ENCODE measurements around the gene LDB2. TPM values are rescaled to one million over a fixed set of nuclear protein-coding genes. Genes with fewer than 3 reads are reported as not detected.

Gene LDB2
- total and polyA plus RNA-seq, 2 of the 8 experiments (the other 6 are each of a cell fraction or from before 2014, with no cell fraction given) = 57.0 to 140 TPM

GRCh38 chr4:16695896-16696295 lies 202.5 kb downstream of the LDB2 start:
- no peak overlapping the region for H3K23ac ChIP-seq (ENCODE audit: insufficient read length)
- CTCF ChIA-PET (ENCODE audit: partially characterized antibody) = interaction anchor here (0.7 to 1.3 kb wide), 3 partner anchors 9 to 98 kb away, joined by 3 read pairs; no protein-coding TSS in a partner anchor
- no peak for TF ChIP-seq ATF2 (IDR thresholded peaks at IDR 0.05; ENCODE audit: low read length)
- no peak for TF ChIP-seq CREB1 (IDR thresholded peaks at IDR 0.05)
- no peak for TF ChIP-seq GTF2F1 (IDR thresholded peaks at IDR 0.05; ENCODE audit: borderline replicate concordance, low read depth, low read length)
- TF ChIP-seq ZNF274 (IDR thresholded peaks at IDR 0.05; ENCODE audit: borderline replicate concordance, extremely low read depth, low read length) = no peak
- no peak for TF ChIP-seq USF2 (IDR thresholded peaks at IDR 0.05; ENCODE audit: low read length)
- TF ChIP-seq SP2 (IDR thresholded peaks at IDR 0.05; ENCODE audit: low read length) = no peak
- TF ChIP-seq KDM4A (IDR thresholded peaks at IDR 0.05; ENCODE audit: low read depth, low read length, severe bottlenecking) = no peak
- no peak for TF ChIP-seq SIN3A (conservative IDR thresholded peaks at IDR 0.05 in 1 of 2, IDR thresholded peaks at IDR 0.05 in 1 of 2; ENCODE audit: low read depth in 1 of 2, low read length in 2 of 2)
- TF ChIP-seq GABPA (IDR thresholded peaks at IDR 0.05; ENCODE audit: borderline replicate concordance, insufficient read depth, low read length) = no peak
- TF ChIP-seq CHD1 (IDR thresholded peaks at IDR 0.05; ENCODE audit: low read depth, low read length) = no peak
- no peak for TF ChIP-seq POU5F1 (IDR thresholded peaks at IDR 0.05; ENCODE audit: low read depth, low read length)

More at GRCh38 chr4:16695896-16696295, 202.5 kb downstream of the LDB2 start:
- H3K18ac ChIP-seq (ENCODE audit: extremely low read depth, low read length) = no peak overlapping the region
- no peak overlapping the region for H3K9ac ChIP-seq (replicated peaks in 1 of 4; ENCODE audit: extremely low read depth in 1 of 4, low read depth in 3 of 4, low read length in 3 of 4)
- H3K27ac ChIP-seq (ENCODE audit: low read depth, low read length) = no peak overlapping the region
- no peak overlapping the region for H3K4ac ChIP-seq (replicated peaks; ENCODE audit: insufficient read length, low read depth, low read length)
- H3K79me2 ChIP-seq (ENCODE audit: control insufficient read depth in 1 of 2, insufficient read depth in 2 of 2, low read length in 2 of 2) = no peaks in the 10 kb centered on the region
- peak; percentile 42 for FAIRE-seq
- H3K4me2 ChIP-seq (ENCODE audit: insufficient read depth in 1 of 2, low read depth in 2 of 2, low read length in 2 of 2) = no peak overlapping the region
- 86% methylated on average over 1 of the region's 1 CpG; no CpG with 5 or more reads in 1 of the 2 experiments for WGBS, 2 experiments (ENCODE audit: extremely low coverage in 1 of 2, insufficient coverage in 1 of 2, insufficient read length in 1 of 2, insufficient replicate concordance in 2 of 2, low coverage in 1 of 2, low lambda C conversion rate in 2 of 2, missing lambda C conversion rate in 1 of 2)
- no peak overlapping the region for H2AK5ac ChIP-seq (ENCODE audit: low read depth, low read length)
- no peak overlapping the region for H3K56ac ChIP-seq (replicated peaks; ENCODE audit: insufficient read length, low read depth, low read length)
- H3K9me3 ChIP-seq (ENCODE audit: insufficient read depth in 2 of 2, low read depth in 1 of 2, low read length in 1 of 2) = no peaks in the 10 kb centered on the region
- H3K36me3 ChIP-seq (ENCODE audit: control insufficient read depth in 2 of 4, insufficient read depth in 4 of 4, low read length in 3 of 4) = no peaks in the 10 kb centered on the region; a peak in 1 of 8 replicates
- no peak overlapping the region for H4K5ac ChIP-seq (ENCODE audit: insufficient read length, low read depth, low read length)
- H3K14ac ChIP-seq (ENCODE audit: insufficient read length) = no peak overlapping the region
- DNase-seq (ENCODE audit: low read depth in 1 of 2, low spot score in 2 of 2) = no peak
- peaks cover 8 to 25% (median 17%) of the 10 kb centered on the region in 4 experiments for H3K4me1 ChIP-seq (replicated peaks in 1 of 4; ENCODE audit: control insufficient read depth in 3 of 4, insufficient read depth in 4 of 4, low read length in 3 of 4)
- H3K79me1 ChIP-seq (ENCODE audit: low read depth, low read length) = no peaks in the 10 kb centered on the region
- H4K20me1 ChIP-seq (replicated peaks in 1 of 2; ENCODE audit: control insufficient read depth in 1 of 2, insufficient read depth in 2 of 2, low read length in 2 of 2) = no peaks in the 10 kb centered on the region
- H3K27me3 ChIP-seq (replicated peaks in 1 of 4; ENCODE audit: control insufficient read depth in 3 of 4, extremely low read depth in 1 of 4, insufficient read depth in 3 of 4, low read length in 3 of 4) = no peaks in the 10 kb centered on the region
- no peak overlapping the region for H2AFZ ChIP-seq (ENCODE audit: low read length)
- H2BK12ac ChIP-seq (ENCODE audit: low read depth, low read length) = no peak overlapping the region
- no peak overlapping the region for H4K91ac ChIP-seq (replicated peaks; ENCODE audit: insufficient read length, low read length)
- H2BK5ac ChIP-seq (ENCODE audit: low read depth, low read length) = no peak overlapping the region
- H4K8ac ChIP-seq (ENCODE audit: extremely low read depth, insufficient read depth, low read length) = no peak overlapping the region
- H2BK15ac ChIP-seq (ENCODE audit: low read length) = no peak overlapping the region
- no peak overlapping the region for H3K4me3 ChIP-seq (ENCODE audit: extremely low read depth in 1 of 4, insufficient read depth in 2 of 4, low read depth in 3 of 4, low read length in 4 of 4)
- no peak overlapping the region for H2BK20ac ChIP-seq (ENCODE audit: low read length)
- POLR2A ChIA-PET (ENCODE audit: partially characterized antibody) = interaction anchor here (0.7 to 0.8 kb wide), 2 partner anchors 13 to 34 kb away, joined by 3 read pairs; no protein-coding TSS in a partner anchor
- H2BK120ac ChIP-seq (replicated peaks; ENCODE audit: low read depth, low read length) = no peak overlapping the region
- no peaks in the 10 kb centered on the region for H3K23me2 ChIP-seq (ENCODE audit: low read depth, low read length)

Measured in H1 (cell line).